ENCODE data around the gene RECQL5.
"Not testable (repeated sequence)": the region's sequence is repeated elsewhere in the genome, so short reads cannot be mapped to it uniquely, and the experiment has no call there.

The RECQL5 gene

GRCh38 chr17:75615301-75615700, 51.7 kb downstream of the RECQL5 start:
- DNase-seq (ENCODE audit: low read depth), result no peak

- DNase-seq (ENCODE audit: low read depth), result no peak
These were observed 52.2 kb downstream of the RECQL5 start for GRCh38 chr17:75614556-75615270.

- DNase-seq (ENCODE audit: low read depth), result no peak
These were observed 52.9 kb downstream of the RECQL5 start for GRCh38 chr17:75614006-75614405.

GRCh38 chr17:75612906-75613626, 53.9 kb downstream of the RECQL5 start:
- no peak for DNase-seq (ENCODE audit: low read depth)

GRCh38 chr17:75611851-75612429, 55.0 kb downstream of the RECQL5 start:
- DNase-seq (ENCODE audit: low read depth), result no peak

GRCh38 chr17:75610103-75610984, 56.6 kb downstream of the RECQL5 start:
- no peak for DNase-seq (ENCODE audit: low read depth)

GRCh38 chr17:75607086-75607485, 59.9 kb downstream of the RECQL5 start:
- DNase-seq (ENCODE audit: low read depth), result no peak

GRCh38 chr17:75605790-75606189, 61.2 kb downstream of the RECQL5 start:
- DNase-seq (ENCODE audit: low read depth), result no peak

GRCh38 chr17:75604034-75604695, 62.8 kb downstream of the RECQL5 start:
- DNase-seq (ENCODE audit: low read depth), result no peak

- no peak for DNase-seq (ENCODE audit: low read depth)
These were observed 63.8 kb downstream of the RECQL5 start for GRCh38 chr17:75603123-75603522.

GRCh38 chr17:75602644-75603043, 64.3 kb downstream of the RECQL5 start:
- no peak for DNase-seq (ENCODE audit: low read depth)

- no peak for DNase-seq (ENCODE audit: low read depth)
These were observed 65.6 kb downstream of the RECQL5 start for GRCh38 chr17:75601057-75601987.

GRCh38 chr17:75596320-75597087, 70.5 kb downstream of the RECQL5 start:
- DNase-seq (ENCODE audit: low read depth), result no peak

- no peak for DNase-seq (ENCODE audit: low read depth)
These were observed 71.0 kb downstream of the RECQL5 start for GRCh38 chr17:75595920-75596313.

GRCh38 chr17:75595284-75595919, 71.6 kb downstream of the RECQL5 start:
- DNase-seq (ENCODE audit: low read depth), result no peak

GRCh38 chr17:75594499-75595283, 72.3 kb downstream of the RECQL5 start:
- no peak for DNase-seq (ENCODE audit: low read depth)

- DNase-seq (ENCODE audit: low read depth), result not testable (repeated sequence)
These were observed 73.5 kb downstream of the RECQL5 start for GRCh38 chr17:75593430-75593829.

GRCh38 chr17:75592348-75593020, 74.5 kb downstream of the RECQL5 start:
- DNase-seq (ENCODE audit: low read depth), result no peak
